T follicular helper cell (primary cell): Measurements from ENCODE around the gene CGNL1.

ENCODE experiments used
- DNase-seq: peaks from one replicate; pipeline ENCODE4 v3.0.0-alpha.2; 2020; ENCODE audit warnings: low read depth

CGNL1 gene

GRCh38 chr15:57600197-57600596 is 223.9 kb downstream of the CGNL1 start:
- no peak for DNase-seq
